H1 (cell line): ENCODE results near the gene CHRD.

Source experiments
- E2F6 ChIP-seq: IDR thresholded peaks from 2 replicates; pipeline ENCODE4 v1.6.1; 2012; ENCODE audit warnings: inconsistent platforms
- EGR1 ChIP-seq: IDR thresholded peaks from 2 replicates; pipeline ENCODE4 v1.6.1; 2011; ENCODE audit warnings: low read depth, low read length, borderline replicate concordance
- EP300 ChIP-seq, 2 experiments: IDR thresholded peaks; 1 replicate in 1 of 2; 2 replicates in 1 of 2; pipeline ENCODE4 v1.6.1; 2011 to 2012; ENCODE audit warnings: low read depth in 2 of 2, low read length in 2 of 2, mild to moderate bottlenecking in 2 of 2, borderline replicate concordance in 1 of 2, inconsistent platforms in 1 of 2, moderate library complexity in 1 of 2
- JUN ChIP-seq: IDR thresholded peaks from 2 replicates; pipeline ENCODE4 v1.6.1; 2011; ENCODE audit warnings: low read depth, mild to moderate bottlenecking, improper control_type of control experiment, low read length
- KDM1A ChIP-seq: fragments of 200-600, 300-600 bp; sonication (generic); IDR thresholded peaks from 2 replicates; pipeline ENCODE4 v1.7.1; 2016; ENCODE audit warnings: mild to moderate bottlenecking, low read length, borderline replicate concordance
- KDM5A ChIP-seq: fragments of 200-600 bp; IDR thresholded peaks from 2 replicates; pipeline ENCODE4 v1.7.1; 2012; ENCODE audit warnings: mild to moderate bottlenecking, low read length, inconsistent platforms, mixed read lengths
- POLR2A ChIP-seq, 2 experiments: IDR thresholded peaks; 1 replicate in 1 of 2; 2 replicates in 1 of 2; pipeline ENCODE4 v1.6.1; 2011; ENCODE audit warnings: low read depth in 2 of 2, low read length in 2 of 2, mild to moderate bottlenecking in 2 of 2; ENCODE audit errors: control extremely low read depth in 1 of 2
- RAD21 ChIP-seq, 2 experiments: IDR thresholded peaks in 1 of 2; conservative IDR thresholded peaks in 1 of 2; 2 replicates each; pipeline ENCODE4 v1.6.1; 2011; ENCODE audit warnings: low read depth in 2 of 2, low read length in 2 of 2, improper control_type of control experiment in 1 of 2, inconsistent platforms in 1 of 2, mild to moderate bottlenecking in 1 of 2, moderate library complexity in 1 of 2
- TAF1 ChIP-seq: IDR thresholded peaks from 2 replicates; pipeline ENCODE4 v1.6.1; 2011; ENCODE audit warnings: mild to moderate bottlenecking, low read depth, low read length
- TAF7 ChIP-seq: optimal IDR thresholded peaks from 2 replicates; pipeline ENCODE3; 2011; ENCODE audit warnings: low read depth, mild to moderate bottlenecking, inconsistent platforms, low read length, moderate library complexity, borderline replicate concordance
- TEAD4 ChIP-seq: IDR thresholded peaks from 2 replicates; pipeline ENCODE4 v1.6.1; 2012; ENCODE audit warnings: low read depth, low read length, inconsistent platforms, mixed read lengths
- TF ChIP-seq, protein P1 (sequence below), 3 experiments: IDR thresholded peaks; 1 replicate in 2 of 3; 2 replicates in 1 of 3; pipeline versions ENCODE4 v1.5.1 to v1.6.1; 2011; ENCODE audit warnings: low read length in 3 of 3, mild to moderate bottlenecking in 3 of 3, inconsistent platforms in 2 of 3, low read depth in 1 of 3, moderate library complexity in 1 of 3; ENCODE audit not compliant: insufficient read depth in 1 of 3; ENCODE audit errors: control extremely low read depth in 1 of 3
- TF ChIP-seq, protein P2 (sequence below): IDR thresholded peaks from 2 replicates; pipeline ENCODE4 v1.6.1; 2012; ENCODE audit warnings: inconsistent platforms

DNA sequence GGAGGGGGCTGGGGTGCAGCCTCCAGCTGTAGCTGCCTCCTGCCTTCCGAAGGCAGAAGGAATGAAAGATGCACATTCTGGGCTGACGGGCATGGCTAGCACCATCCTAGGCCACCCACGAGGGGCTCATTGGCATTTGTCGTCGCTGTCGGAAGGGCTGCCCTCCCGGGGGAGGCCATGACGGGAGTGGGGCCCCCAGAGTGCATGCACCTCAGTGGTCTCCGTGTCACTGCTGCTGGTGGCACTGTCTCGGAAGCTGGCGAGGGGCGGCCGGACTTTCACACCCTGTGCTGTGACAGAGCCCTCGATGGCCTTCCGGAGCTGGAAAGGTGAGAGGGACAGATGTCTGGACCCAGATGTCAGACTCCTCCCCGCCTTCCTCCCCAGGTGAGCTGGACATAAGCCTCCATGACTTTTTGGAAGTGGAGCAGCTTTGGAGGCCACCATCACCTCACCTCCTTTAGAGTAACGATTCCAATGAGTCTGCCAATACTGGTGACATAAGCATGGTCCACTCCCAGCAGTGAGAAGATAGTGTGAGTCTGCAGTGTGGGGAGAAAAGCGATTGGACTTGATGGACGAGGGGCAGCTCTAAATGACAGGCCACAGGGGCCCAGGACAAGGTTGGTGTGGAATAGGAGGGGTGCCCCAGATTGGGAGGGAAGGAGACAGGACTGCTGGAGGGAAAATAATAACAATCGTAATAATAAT, 33.2 kb upstream of the CHRD start:
- TF ChIP-seq E2F6, result no peak
- TF ChIP-seq JUN, result no peak
- TF ChIP-seq, protein P1, sequence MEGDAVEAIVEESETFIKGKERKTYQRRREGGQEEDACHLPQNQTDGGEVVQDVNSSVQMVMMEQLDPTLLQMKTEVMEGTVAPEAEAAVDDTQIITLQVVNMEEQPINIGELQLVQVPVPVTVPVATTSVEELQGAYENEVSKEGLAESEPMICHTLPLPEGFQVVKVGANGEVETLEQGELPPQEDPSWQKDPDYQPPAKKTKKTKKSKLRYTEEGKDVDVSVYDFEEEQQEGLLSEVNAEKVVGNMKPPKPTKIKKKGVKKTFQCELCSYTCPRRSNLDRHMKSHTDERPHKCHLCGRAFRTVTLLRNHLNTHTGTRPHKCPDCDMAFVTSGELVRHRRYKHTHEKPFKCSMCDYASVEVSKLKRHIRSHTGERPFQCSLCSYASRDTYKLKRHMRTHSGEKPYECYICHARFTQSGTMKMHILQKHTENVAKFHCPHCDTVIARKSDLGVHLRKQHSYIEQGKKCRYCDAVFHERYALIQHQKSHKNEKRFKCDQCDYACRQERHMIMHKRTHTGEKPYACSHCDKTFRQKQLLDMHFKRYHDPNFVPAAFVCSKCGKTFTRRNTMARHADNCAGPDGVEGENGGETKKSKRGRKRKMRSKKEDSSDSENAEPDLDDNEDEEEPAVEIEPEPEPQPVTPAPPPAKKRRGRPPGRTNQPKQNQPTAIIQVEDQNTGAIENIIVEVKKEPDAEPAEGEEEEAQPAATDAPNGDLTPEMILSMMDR (IDR thresholded peaks at IDR 0.05; ENCODE audit: control extremely low read depth in 1 of 3, insufficient read depth in 1 of 3, low read depth in 1 of 3, low read length in 3 of 3), result no peak
- TF ChIP-seq TAF7, result no peak
- 0 out of 3 replicates have a peak, but pooled peaks of 1 of the 2 experiments have one; percentile 9 for TF ChIP-seq POLR2A (IDR thresholded peaks at IDR 0.05; ENCODE audit: control extremely low read depth in 1 of 2, low read depth in 2 of 2, low read length in 2 of 2)
- no peak for TF ChIP-seq EGR1
- no peak for TF ChIP-seq EP300 (IDR thresholded peaks at IDR 0.05; ENCODE audit: borderline replicate concordance in 1 of 2, low read depth in 2 of 2, low read length in 2 of 2)
- TF ChIP-seq RAD21 (IDR thresholded peaks at IDR 0.05 in 1 of 2, conservative IDR thresholded peaks at IDR 0.05 in 1 of 2; ENCODE audit: low read depth in 2 of 2, low read length in 2 of 2), result no peak
- no peak for TF ChIP-seq KDM5A
- TF ChIP-seq TEAD4, result no peak
- TF ChIP-seq, protein P2, sequence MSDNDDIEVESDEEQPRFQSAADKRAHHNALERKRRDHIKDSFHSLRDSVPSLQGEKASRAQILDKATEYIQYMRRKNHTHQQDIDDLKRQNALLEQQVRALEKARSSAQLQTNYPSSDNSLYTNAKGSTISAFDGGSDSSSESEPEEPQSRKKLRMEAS, result no peak
- TF ChIP-seq KDM1A, result no peak
- no peak for TF ChIP-seq TAF1
